Measurements from ENCODE around the gene IP6K2.

- TF ChIP-seq CTCF (conservative IDR thresholded peaks at IDR 0.05; ENCODE audit: low read depth in 2 of 2) = no peak
- TF ChIP-seq, protein P1, sequence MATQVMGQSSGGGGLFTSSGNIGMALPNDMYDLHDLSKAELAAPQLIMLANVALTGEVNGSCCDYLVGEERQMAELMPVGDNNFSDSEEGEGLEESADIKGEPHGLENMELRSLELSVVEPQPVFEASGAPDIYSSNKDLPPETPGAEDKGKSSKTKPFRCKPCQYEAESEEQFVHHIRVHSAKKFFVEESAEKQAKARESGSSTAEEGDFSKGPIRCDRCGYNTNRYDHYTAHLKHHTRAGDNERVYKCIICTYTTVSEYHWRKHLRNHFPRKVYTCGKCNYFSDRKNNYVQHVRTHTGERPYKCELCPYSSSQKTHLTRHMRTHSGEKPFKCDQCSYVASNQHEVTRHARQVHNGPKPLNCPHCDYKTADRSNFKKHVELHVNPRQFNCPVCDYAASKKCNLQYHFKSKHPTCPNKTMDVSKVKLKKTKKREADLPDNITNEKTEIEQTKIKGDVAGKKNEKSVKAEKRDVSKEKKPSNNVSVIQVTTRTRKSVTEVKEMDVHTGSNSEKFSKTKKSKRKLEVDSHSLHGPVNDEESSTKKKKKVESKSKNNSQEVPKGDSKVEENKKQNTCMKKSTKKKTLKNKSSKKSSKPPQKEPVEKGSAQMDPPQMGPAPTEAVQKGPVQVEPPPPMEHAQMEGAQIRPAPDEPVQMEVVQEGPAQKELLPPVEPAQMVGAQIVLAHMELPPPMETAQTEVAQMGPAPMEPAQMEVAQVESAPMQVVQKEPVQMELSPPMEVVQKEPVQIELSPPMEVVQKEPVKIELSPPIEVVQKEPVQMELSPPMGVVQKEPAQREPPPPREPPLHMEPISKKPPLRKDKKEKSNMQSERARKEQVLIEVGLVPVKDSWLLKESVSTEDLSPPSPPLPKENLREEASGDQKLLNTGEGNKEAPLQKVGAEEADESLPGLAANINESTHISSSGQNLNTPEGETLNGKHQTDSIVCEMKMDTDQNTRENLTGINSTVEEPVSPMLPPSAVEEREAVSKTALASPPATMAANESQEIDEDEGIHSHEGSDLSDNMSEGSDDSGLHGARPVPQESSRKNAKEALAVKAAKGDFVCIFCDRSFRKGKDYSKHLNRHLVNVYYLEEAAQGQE (IDR thresholded peaks at IDR 0.05; ENCODE audit: unreplicated experiment) = peak; percentile 100
- TF ChIP-seq JUNB (IDR thresholded peaks at IDR 0.05; ENCODE audit: unreplicated experiment) = no peak
Measured at GRCh38 chr3:48661501-48662144, 55.4 kb downstream of the IP6K2 start.

All from GM23338 (cell line).